ENCODE data around the gene BLM.

- TF ChIP-seq EZH2 (IDR thresholded peaks at IDR 0.05; ENCODE audit: low read depth, low read length, severe bottlenecking) (no peak), EP300 (IDR thresholded peaks at IDR 0.05; ENCODE audit: borderline replicate concordance in 1 of 2, low read depth in 2 of 2, low read length in 2 of 2) (no peak), POLR2A (IDR thresholded peaks at IDR 0.05; ENCODE audit: control extremely low read depth in 1 of 2, low read depth in 2 of 2, low read length in 2 of 2) (no peak), MAX (IDR thresholded peaks at IDR 0.05) (no peak), RFX5 (IDR thresholded peaks at IDR 0.05; ENCODE audit: borderline replicate concordance, low read depth, low read length) (no peak), ASH2L (IDR thresholded peaks at IDR 0.05; ENCODE audit: low read length) (no peak), TAF1 (IDR thresholded peaks at IDR 0.05; ENCODE audit: low read depth, low read length) (no peak), FOSL1 (IDR thresholded peaks at IDR 0.05; ENCODE audit: insufficient read depth, low read depth, low read length) (no peak), SAP30 (IDR thresholded peaks at IDR 0.05; ENCODE audit: insufficient read depth, insufficient replicate concordance, low read length) (no peak), ZNF274 (IDR thresholded peaks at IDR 0.05; ENCODE audit: borderline replicate concordance, extremely low read depth, low read length) (no peak), TEAD4 (IDR thresholded peaks at IDR 0.05; ENCODE audit: low read depth, low read length) (no peak), RAD21 (IDR thresholded peaks at IDR 0.05 in 1 of 2, conservative IDR thresholded peaks at IDR 0.05 in 1 of 2; ENCODE audit: low read depth in 2 of 2, low read length in 2 of 2) (no peak), GABPA (IDR thresholded peaks at IDR 0.05; ENCODE audit: borderline replicate concordance, insufficient read depth, low read length) (no peak)
- TF ChIP-seq, protein P1, sequence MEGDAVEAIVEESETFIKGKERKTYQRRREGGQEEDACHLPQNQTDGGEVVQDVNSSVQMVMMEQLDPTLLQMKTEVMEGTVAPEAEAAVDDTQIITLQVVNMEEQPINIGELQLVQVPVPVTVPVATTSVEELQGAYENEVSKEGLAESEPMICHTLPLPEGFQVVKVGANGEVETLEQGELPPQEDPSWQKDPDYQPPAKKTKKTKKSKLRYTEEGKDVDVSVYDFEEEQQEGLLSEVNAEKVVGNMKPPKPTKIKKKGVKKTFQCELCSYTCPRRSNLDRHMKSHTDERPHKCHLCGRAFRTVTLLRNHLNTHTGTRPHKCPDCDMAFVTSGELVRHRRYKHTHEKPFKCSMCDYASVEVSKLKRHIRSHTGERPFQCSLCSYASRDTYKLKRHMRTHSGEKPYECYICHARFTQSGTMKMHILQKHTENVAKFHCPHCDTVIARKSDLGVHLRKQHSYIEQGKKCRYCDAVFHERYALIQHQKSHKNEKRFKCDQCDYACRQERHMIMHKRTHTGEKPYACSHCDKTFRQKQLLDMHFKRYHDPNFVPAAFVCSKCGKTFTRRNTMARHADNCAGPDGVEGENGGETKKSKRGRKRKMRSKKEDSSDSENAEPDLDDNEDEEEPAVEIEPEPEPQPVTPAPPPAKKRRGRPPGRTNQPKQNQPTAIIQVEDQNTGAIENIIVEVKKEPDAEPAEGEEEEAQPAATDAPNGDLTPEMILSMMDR (IDR thresholded peaks at IDR 0.05; ENCODE audit: control extremely low read depth in 1 of 3, insufficient read depth in 1 of 3, low read depth in 1 of 3, low read length in 3 of 3): no peak
Measured at GRCh38 chr15:90713081-90713480, 4.1 kb upstream of the BLM start.

Measured in H1 (cell line).